SK-N-MC (cell line): ENCODE measurements around the gene DPYSL5.
"Not testable (repeated sequence)": the region's sequence is repeated elsewhere in the genome, so short reads cannot be mapped to it uniquely, and the experiment has no call there.

Experiments used
- DNase-seq: peaks from one replicate; pipeline ENCODE4 v3.0.0-alpha.2; 2011; ENCODE audit warnings: low read depth, low spot score
- H3K27ac ChIP-seq: fragments of 200-600 bp; sonication (generic); 2 replicates; pipeline ENCODE4 v1.5.1; 2016; ENCODE audit warnings: mixed run types
- H3K36me3 ChIP-seq: fragments of 200-600 bp; sonication (generic); 2 replicates; pipeline ENCODE4 v1.6.1; 2017; ENCODE audit warnings: antibody characterized with exemption, low read length, mixed read lengths; ENCODE audit not compliant: insufficient read depth
- H3K4me3 ChIP-seq: fragments of 200-600 bp; sonication (generic); 2 replicates; pipeline ENCODE4 v1.5.1; 2016
- H3K9ac ChIP-seq: fragments of 200-600 bp; sonication (generic); 2 replicates; pipeline ENCODE4 v1.8.0; 2017; ENCODE audit warnings: mixed run types, mixed read lengths; ENCODE audit not compliant: insufficient read length
- H3K9me3 ChIP-seq: fragments of 200-600 bp; sonication (generic); 2 replicates; pipeline ENCODE4 v1.6.1; 2017; ENCODE audit warnings: low read depth, mild to moderate bottlenecking, antibody characterized with exemption, low read length, moderate library complexity, mixed read lengths
- EZH2 ChIP-seq: fragments of 200-600 bp; sonication (generic); IDR thresholded peaks from one replicate; pipeline ENCODE4 v1.6.1; 2017; ENCODE audit warnings: antibody characterized with exemption
- FOXP2 ChIP-seq: optimal IDR thresholded peaks from 2 replicates; pipeline ENCODE3; 2011; ENCODE audit warnings: mild to moderate bottlenecking, moderate library complexity; ENCODE audit not compliant: insufficient read depth; ENCODE audit errors: extremely low read length, control extremely low read depth
- POLR2AphosphoS5 ChIP-seq: IDR thresholded peaks from 2 replicates; pipeline ENCODE4 v1.6.1; 2012; ENCODE audit warnings: mild to moderate bottlenecking, low read depth, low read length, borderline replicate concordance

The DPYSL5 gene

GRCh38 chr2:26875808-26876207 is 27.9 kb downstream of the DPYSL5 start:
- Histone ChIP-seq H3K9ac (no peak overlapping the region), H3K36me3 (peaks cover 27% of the 10 kb centered on the region), H3K27ac (no peak overlapping the region), H3K4me3 (no peak overlapping the region), H3K9me3 (no peaks in the 10 kb centered on the region)
- DNase-seq = no peak
- TF ChIP-seq POLR2AphosphoS5 = no peak

- H3K4me3 ChIP-seq = no peak overlapping the region
- peaks cover 31% of the 10 kb centered on the region for H3K36me3 ChIP-seq
- no peaks in the 10 kb centered on the region for H3K9me3 ChIP-seq
- DNase-seq = no peak
- no peak overlapping the region for H3K27ac ChIP-seq
- no peak overlapping the region for H3K9ac ChIP-seq
- TF ChIP-seq FOXP2 (no peak), POLR2AphosphoS5 (no peak), EZH2 (no peak)
Measured at GRCh38 chr2:26876260-26876659, 28.3 kb downstream of the DPYSL5 start.

DNA sequence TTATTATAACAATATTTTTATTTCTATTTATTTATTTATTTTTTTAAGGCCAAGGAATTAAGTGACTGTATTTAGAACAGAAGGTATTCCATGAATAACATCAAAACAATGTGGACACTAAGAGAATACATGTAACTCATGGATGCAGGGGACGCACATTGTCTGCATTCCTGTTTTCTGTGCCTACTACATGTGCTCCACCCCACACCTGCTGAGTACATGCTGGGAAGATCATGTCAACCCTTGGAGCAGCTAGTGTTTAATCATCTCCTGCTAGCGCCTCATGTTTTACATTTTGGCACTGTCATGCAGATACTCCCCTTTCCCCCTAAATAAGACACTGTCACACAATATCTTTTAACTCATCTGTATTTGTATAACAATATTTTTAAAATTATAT is 29.3 kb downstream of the DPYSL5 start:
- Histone ChIP-seq H3K4me3 (no peak overlapping the region), H3K36me3 (peaks cover 33% of the 10 kb centered on the region), H3K27ac (no peak overlapping the region), H3K9ac (no peak overlapping the region), H3K9me3 (no peaks in the 10 kb centered on the region)
- no peak for DNase-seq
- TF ChIP-seq EZH2 (no peak), POLR2AphosphoS5 (no peak), FOXP2 (no peak)

DNA sequence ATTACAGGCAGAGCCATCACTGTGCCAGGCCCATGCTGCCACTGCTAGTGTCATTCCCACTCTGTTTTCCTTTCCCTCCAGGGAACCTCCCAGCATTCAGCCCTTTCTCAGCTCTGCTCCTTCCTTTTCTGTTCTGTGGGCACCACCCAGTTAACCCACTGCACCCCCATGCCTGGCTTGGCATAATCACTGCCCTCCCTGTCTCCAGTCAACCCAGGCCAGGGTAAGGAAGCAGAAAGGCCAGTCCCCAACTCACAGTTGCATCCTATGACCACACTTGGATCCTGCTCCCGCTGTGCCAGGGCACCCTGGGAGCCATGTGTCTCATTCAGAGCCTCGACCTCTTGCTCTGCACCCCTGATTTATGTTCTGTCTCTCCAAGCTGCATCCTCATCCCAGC is 32.2 kb downstream of the DPYSL5 start:
- no peak overlapping the region for H3K27ac ChIP-seq
- no peak overlapping the region for H3K4me3 ChIP-seq
- H3K9me3 ChIP-seq = no peaks in the 10 kb centered on the region
- peaks cover 27% of the 10 kb centered on the region for H3K36me3 ChIP-seq
- no peak for DNase-seq
- TF ChIP-seq POLR2AphosphoS5 = no peak
- TF ChIP-seq FOXP2 = no peak
- no peak for TF ChIP-seq EZH2
- no peak overlapping the region for H3K9ac ChIP-seq

DNA sequence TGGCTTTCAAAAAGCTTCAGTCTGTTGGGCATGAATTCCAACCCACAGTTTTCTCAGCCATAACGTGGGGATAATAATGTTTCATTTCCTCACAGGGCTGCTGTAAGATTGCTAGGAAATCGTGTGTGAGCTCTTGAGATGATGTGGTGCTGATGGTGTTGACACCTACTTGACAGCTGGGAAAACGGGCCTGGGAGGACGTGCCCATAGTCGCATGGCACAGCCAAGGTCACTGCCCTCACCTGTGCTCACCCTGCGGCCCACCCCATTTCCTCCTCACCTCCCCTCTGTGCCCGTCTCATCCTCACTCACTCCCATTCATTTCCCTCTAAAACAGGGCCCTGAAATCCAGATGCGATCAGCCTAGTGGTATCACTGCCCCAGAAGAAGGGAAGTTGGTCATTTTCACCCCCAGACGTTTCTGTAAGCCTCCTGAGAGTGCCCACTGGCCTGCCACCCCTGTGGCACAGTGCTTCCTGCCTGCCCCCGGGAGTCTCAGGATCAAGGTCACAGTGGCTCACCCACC is 33.0 kb downstream of the DPYSL5 start:
- Histone ChIP-seq H3K4me3 (no peak overlapping the region), H3K27ac (no peak overlapping the region), H3K9me3 (no peaks in the 10 kb centered on the region), H3K9ac (no peak overlapping the region), H3K36me3 (peaks cover 27% of the 10 kb centered on the region)
- TF ChIP-seq EZH2 = no peak
- no peak for TF ChIP-seq POLR2AphosphoS5
- no peak for TF ChIP-seq FOXP2
- no peak for DNase-seq

DNA sequence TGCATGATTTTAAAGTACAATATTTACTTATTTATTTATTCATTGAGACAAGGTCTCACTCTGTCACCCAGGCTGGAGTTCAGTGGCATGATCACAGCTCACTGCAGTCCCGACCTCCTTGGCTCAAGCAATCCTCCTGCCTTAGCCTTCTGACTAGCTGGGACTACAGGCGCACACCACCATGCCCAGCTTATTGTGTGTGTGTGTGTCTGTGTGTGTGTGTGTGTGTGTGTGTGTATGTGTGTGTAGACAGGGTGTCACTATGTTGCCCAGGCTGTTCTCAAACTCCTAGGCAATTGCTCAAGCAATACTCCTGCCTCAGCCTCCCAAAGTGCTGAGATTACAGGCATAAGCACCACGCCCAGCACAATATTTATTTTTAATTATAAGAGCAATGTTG is 34.3 kb downstream of the DPYSL5 start:
- not testable (repeated sequence) for H3K4me3 ChIP-seq, H3K9ac ChIP-seq, H3K9me3 ChIP-seq, DNase-seq, H3K27ac ChIP-seq
- peaks cover 27% of the 10 kb centered on the region for H3K36me3 ChIP-seq

GRCh38 chr2:26883956-26884355 is 36.0 kb downstream of the DPYSL5 start:
- TF ChIP-seq EZH2 = no peak
- no peak for TF ChIP-seq FOXP2
- TF ChIP-seq POLR2AphosphoS5 = no peak
- no peak for DNase-seq
- no peak overlapping the region for H3K4me3 ChIP-seq
- no peak overlapping the region for H3K9ac ChIP-seq
- H3K9me3 ChIP-seq = no peaks in the 10 kb centered on the region
- H3K27ac ChIP-seq = no peak overlapping the region
- peaks cover 13% of the 10 kb centered on the region; the same call in 1 of the 2 replicates for H3K36me3 ChIP-seq

DNA sequence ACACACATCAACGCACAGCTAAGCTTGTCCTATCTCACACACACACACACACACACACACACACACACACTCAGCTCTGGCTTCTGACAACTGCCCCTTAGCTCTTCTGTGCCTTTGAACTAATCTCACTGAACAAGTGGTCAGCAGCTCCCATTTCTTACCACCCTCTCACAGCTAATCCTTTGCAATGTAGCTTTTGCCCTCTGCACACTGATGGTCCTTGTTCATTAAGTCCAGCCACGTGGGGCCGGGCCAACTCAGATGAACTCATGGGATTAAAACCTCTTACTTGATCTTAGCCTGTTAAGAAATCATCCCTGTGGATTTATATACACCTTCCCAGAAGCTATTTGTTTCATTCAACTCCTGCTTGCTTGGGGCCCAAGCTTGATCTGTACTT is 36.6 kb downstream of the DPYSL5 start:
- no peak overlapping the region for H3K27ac ChIP-seq
- DNase-seq = no peak
- H3K4me3 ChIP-seq = no peak overlapping the region
- peaks cover 10% of the 10 kb centered on the region; the same call in 1 of the 2 replicates for H3K36me3 ChIP-seq
- no peak overlapping the region for H3K9ac ChIP-seq
- no peaks in the 10 kb centered on the region for H3K9me3 ChIP-seq
- TF ChIP-seq FOXP2 (no peak), POLR2AphosphoS5 (no peak), EZH2 (no peak)

DNA sequence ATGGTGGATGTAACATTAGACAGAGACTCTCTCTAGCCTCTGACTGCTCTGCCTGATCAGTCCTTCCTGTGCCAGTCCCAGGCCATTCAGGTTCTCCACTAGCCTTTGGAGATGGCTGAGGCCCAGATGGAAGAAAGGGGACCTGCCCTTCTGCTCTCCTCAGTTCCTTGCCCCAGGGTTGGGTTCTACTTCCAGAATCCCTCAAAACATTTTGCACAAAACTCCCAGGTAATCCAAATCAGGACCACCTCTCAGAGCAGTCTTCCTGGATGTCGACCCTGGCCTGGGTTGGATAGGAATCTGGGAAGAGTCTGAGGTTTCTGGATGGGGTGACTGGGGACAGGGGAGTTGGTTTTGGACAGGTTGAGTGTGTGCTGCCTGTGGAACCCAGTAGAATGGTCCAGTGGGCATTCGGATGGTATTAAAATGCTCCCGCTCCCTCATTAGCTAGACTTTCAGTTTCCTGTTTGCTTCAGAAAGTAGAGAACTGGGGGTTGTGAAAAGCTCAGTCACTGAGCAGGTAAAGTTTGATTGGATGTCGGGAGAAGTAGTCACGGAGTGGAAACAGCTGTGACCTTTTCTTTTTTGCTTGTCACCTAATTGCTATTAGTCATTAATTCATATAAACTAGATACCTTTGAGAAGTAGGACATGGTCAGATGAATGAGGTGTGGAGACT is 37.9 kb downstream of the DPYSL5 start:
- H3K4me3 ChIP-seq = no peak overlapping the region
- no peaks in the 10 kb centered on the region for H3K9me3 ChIP-seq
- no peak for TF ChIP-seq POLR2AphosphoS5
- no peak for TF ChIP-seq FOXP2
- TF ChIP-seq EZH2 = no peak
- no peak for DNase-seq
- H3K9ac ChIP-seq = no peak overlapping the region
- peaks cover 6% of the 10 kb centered on the region; the same call in 1 of the 2 replicates for H3K36me3 ChIP-seq
- no peak overlapping the region for H3K27ac ChIP-seq
